SK-N-SH (cell line): ENCODE measurements around the gene IPO8. TPM values are rescaled to one million over a fixed set of nuclear protein-coding genes. Genes with fewer than 3 reads are reported as not detected.

Experiments
- CTCF ChIA-PET: fragments of 300-600, 350-600 bp; formaldehyde crosslinking; extraction: SDS; loops from one replicate; lab custom pipeline; 2021; lab: Yijun Ruan, JAX
- POLR2A ChIA-PET: fragments of 350-600 bp; sonication (Branson Sonifier 250); formaldehyde crosslinking; extraction: SDS; loops from one replicate; lab custom pipeline; 2020; ENCODE audit warnings: antibody characterized with exemption, inconsistent platforms; lab: Yijun Ruan, JAX
- DNase-seq: peaks from one replicate; pipeline ENCODE4 v3.0.0; 2012
- H2AFZ ChIP-seq: fragments of 200-600 bp; sonication (generic); 2 replicates; pipeline ENCODE4 v1.8.1; 2016; ENCODE audit warnings: antibody characterized with exemption, mild to moderate bottlenecking, low read depth
- H3F3A ChIP-seq: fragments of 200-600 bp; sonication (generic); replicated peaks from 2 replicates; pipeline ENCODE3; 2016; ENCODE audit warnings: antibody characterized with exemption, mild to moderate bottlenecking; ENCODE audit not compliant: insufficient read depth
- H3K27ac ChIP-seq, 2 experiments: fragments of 200-500 bp in 1 of 2; fragments of 200-600 bp in 1 of 2; sonication (Bioruptor generic) in 1 of 2; sonication (generic), shearing (Covaris generic) in 1 of 2; 2 replicates each; pipeline versions ENCODE4 v1.5.1 to v1.6.1; 2014 to 2016; ENCODE audit warnings: low read depth in 2 of 2, inconsistent platforms in 1 of 2, low read length in 1 of 2, mild to moderate bottlenecking in 1 of 2, mixed read lengths in 1 of 2
- H3K27me3 ChIP-seq: fragments of 200-600 bp; sonication (generic), shearing (Covaris generic); 2 replicates; pipeline ENCODE4 v1.6.1; 2016; ENCODE audit warnings: mixed run types; ENCODE audit not compliant: insufficient read depth
- H3K36me3 ChIP-seq, 2 experiments: fragments of 200-500 bp in 1 of 2; fragments of 200-600 bp in 1 of 2; sonication (Bioruptor generic) in 1 of 2; sonication (generic) in 1 of 2; replicated peaks in 1 of 2; 2 replicates each; pipeline versions ENCODE3 to v1.5.1; 2014 to 2016; ENCODE audit warnings: low read length in 1 of 2, mild to moderate bottlenecking in 1 of 2; ENCODE audit not compliant: insufficient read depth in 2 of 2, control insufficient read depth in 1 of 2
- H3K4me1 ChIP-seq, 2 experiments: fragments of 200-500 bp in 1 of 2; fragments of 200-600 bp in 1 of 2; sonication (Bioruptor generic) in 1 of 2; sonication (generic), shearing (Covaris generic) in 1 of 2; 2 replicates each; pipeline versions ENCODE4 v1.5.1 to v1.6.1; 2014 to 2016; ENCODE audit warnings: low read depth in 1 of 2, low read length in 1 of 2, mixed run types in 1 of 2; ENCODE audit not compliant: insufficient read depth in 2 of 2, control insufficient read depth in 1 of 2
- H3K4me2 ChIP-seq: fragments of 200-600 bp; sonication (generic), shearing (Covaris generic); 2 replicates; pipeline ENCODE4 v1.6.1; 2017; ENCODE audit warnings: mixed run types
- H3K4me3 ChIP-seq, 2 experiments: fragments of 200-500 bp in 1 of 2; fragments of 200-600 bp in 1 of 2; sonication (Bioruptor generic) in 1 of 2; sonication (generic), shearing (Covaris generic) in 1 of 2; 2 replicates each; pipeline versions ENCODE4 v1.5.1 to v1.8.1; 2014 to 2016; ENCODE audit warnings: low read depth in 2 of 2, inconsistent platforms in 1 of 2, low read length in 1 of 2, mild to moderate bottlenecking in 1 of 2, mixed read lengths in 1 of 2, moderate library complexity in 1 of 2
- H3K79me2 ChIP-seq: fragments of 200-600 bp; sonication (generic); 2 replicates; pipeline ENCODE4 v1.8.1; 2017; ENCODE audit warnings: mild to moderate bottlenecking; ENCODE audit not compliant: insufficient read depth
- H3K9ac ChIP-seq: fragments of 200-600 bp; sonication (generic); 2 replicates; pipeline ENCODE4 v1.6.1; 2017; ENCODE audit warnings: mixed run types
- H3K9me2 ChIP-seq: fragments of 200-600 bp; sonication (generic); 2 replicates; pipeline ENCODE4 v1.6.1; 2017; ENCODE audit warnings: mixed run types
- H3K9me3 ChIP-seq: fragments of 200-600 bp; sonication (generic); 2 replicates; pipeline ENCODE4 v1.6.1; 2017; ENCODE audit warnings: mixed run types, mild to moderate bottlenecking, moderate library complexity
- H4K20me1 ChIP-seq: fragments of 200-600 bp; sonication (generic); 2 replicates; pipeline ENCODE4 v1.6.1; 2017; ENCODE audit warnings: mild to moderate bottlenecking, mixed run types; ENCODE audit not compliant: insufficient read depth
- EP300 ChIP-seq, 2 experiments: IDR thresholded peaks; 2 replicates each; pipeline versions ENCODE4 v1.4.0 to v1.6.1; 2012; ENCODE audit warnings: borderline replicate concordance in 1 of 2, low read depth in 1 of 2, low read length in 1 of 2
- EZH2phosphoT487 ChIP-seq: fragments of 200-600 bp; sonication (generic); IDR thresholded peaks from 2 replicates; pipeline ENCODE4 v1.6.1; 2017; ENCODE audit warnings: low read depth, mixed run types, mild to moderate bottlenecking, antibody characterized with exemption, moderate library complexity, borderline replicate concordance
- FOSL2 ChIP-seq: IDR thresholded peaks from 2 replicates; pipeline ENCODE4 v1.4.0; 2012; ENCODE audit warnings: low read depth, mild to moderate bottlenecking, moderate library complexity, borderline replicate concordance
- FOXM1 ChIP-seq: IDR thresholded peaks from 2 replicates; pipeline ENCODE4 v1.4.0; 2012; ENCODE audit warnings: low read depth, mild to moderate bottlenecking
- GABPA ChIP-seq: IDR thresholded peaks from 2 replicates; pipeline ENCODE4 v1.4.0; 2012; ENCODE audit warnings: low read depth, mild to moderate bottlenecking
- GATA2 ChIP-seq: sonication (generic); formaldehyde crosslinking; IDR thresholded peaks from 2 replicates; pipeline ENCODE4 v1.5.0; 2020; ENCODE audit warnings: mild to moderate bottlenecking, missing genetic modification reagents
- JUND ChIP-seq: IDR thresholded peaks from 2 replicates; pipeline ENCODE4 v1.4.0; 2012
- MEF2A ChIP-seq: IDR thresholded peaks from 2 replicates; pipeline ENCODE4 v1.4.0; 2012; ENCODE audit warnings: low read depth, borderline replicate concordance
- MXI1 ChIP-seq: IDR thresholded peaks from 2 replicates; pipeline ENCODE4 v1.6.1; 2012; ENCODE audit warnings: mild to moderate bottlenecking, low read depth, low read length, improper control_type of control experiment
- NFIC ChIP-seq: IDR thresholded peaks from 2 replicates; pipeline ENCODE4 v1.4.0; 2012; ENCODE audit warnings: borderline replicate concordance
- PBX3 ChIP-seq: IDR thresholded peaks from 2 replicates; pipeline ENCODE4; 2012
- RAD21 ChIP-seq: IDR thresholded peaks from 2 replicates; pipeline ENCODE4 v1.6.1; 2012; ENCODE audit warnings: mild to moderate bottlenecking, low read length
- RFX5 ChIP-seq: IDR thresholded peaks from 2 replicates; pipeline ENCODE4 v1.6.1; 2012; ENCODE audit warnings: mild to moderate bottlenecking, improper control_type of control experiment, low read length
- SMC3 ChIP-seq: IDR thresholded peaks from 2 replicates; pipeline ENCODE4 v1.6.1; 2012; ENCODE audit warnings: low read depth, low read length, improper control_type of control experiment
- TEAD4 ChIP-seq: IDR thresholded peaks from 2 replicates; pipeline ENCODE4 v1.4.0; 2012; ENCODE audit warnings: mild to moderate bottlenecking, borderline replicate concordance; ENCODE audit not compliant: insufficient read depth
- USF1 ChIP-seq: IDR thresholded peaks from 2 replicates; pipeline ENCODE4 v1.4.0; 2012; ENCODE audit warnings: low read depth, borderline replicate concordance
- USF2 ChIP-seq: fragments of 150-350 bp; IDR thresholded peaks from 2 replicates; pipeline ENCODE4 v1.6.1; 2017; ENCODE audit warnings: antibody characterized with exemption, low read length, low read depth, borderline replicate concordance
- WGBS: methylation state at CpG from one replicate; pipeline ENCODE4 v1.1.6; 2017; ENCODE audit warnings: low lambda C conversion rate; 5-methylcytosine and 5-hydroxymethylcytosine counted together
- polyA plus RNA-seq, 3 experiments: library from polyadenylated mRNA; depleted of rRNA; stranded (reverse); fragments of >200 nt; gene quantifications; 2 replicates each; pipeline ENCODE4 v1.2.3, GENCODE V29; 2012

The IPO8 gene
- polyA plus RNA-seq, 1 of the 3 experiments (the other 2 are of a cell fraction) = 5.8 TPM

- no peak for TF ChIP-seq PBX3
Observed at GRCh38 chr12:30661210-30661609, 34.5 kb downstream of the IPO8 start (continued).

- Histone ChIP-seq H3K27ac (no peak overlapping the region), H3K9ac (no peak overlapping the region), H4K20me1 (no peaks in the 10 kb centered on the region), H2AFZ (no peak overlapping the region), H3K9me2 (no peaks in the 10 kb centered on the region), H3K4me1 (no peaks in the 10 kb centered on the region), H3K4me3 (no peak overlapping the region), H3K36me3 (peaks cover 42 to 46% of the 10 kb centered on the region in 2 experiments), H3K9me3 (no peaks in the 10 kb centered on the region), H3K4me2 (no peak overlapping the region), H3K27me3 (no peaks in the 10 kb centered on the region), H3F3A (no peaks in the 10 kb centered on the region), H3K79me2 (no peaks in the 10 kb centered on the region)
- ChIA-PET CTCF (no interaction called here), POLR2A (no interaction called here)
- no peak for DNase-seq
- WGBS = 100% methylated on average over 1 of the region's 1 CpG
- TF ChIP-seq TEAD4 = no peak
- TF ChIP-seq USF2 = no peak
- TF ChIP-seq MEF2A = no peak
- no peak for TF ChIP-seq NFIC
- no peak for TF ChIP-seq RAD21
- no peak for TF ChIP-seq USF1
- no peak for TF ChIP-seq FOSL2
- TF ChIP-seq SMC3 = no peak
Observed at GRCh38 chr12:30652034-30652696, 43.5 kb downstream of the IPO8 start.

- Histone ChIP-seq H3K27ac (no peak overlapping the region), H3K36me3 (peaks cover 30 to 36% of the 10 kb centered on the region in 2 experiments), H3K79me2 (no peaks in the 10 kb centered on the region; the same call in 1 of the 2 replicates), H3K9ac (no peak overlapping the region), H3K4me3 (no peak overlapping the region), H3F3A (no peaks in the 10 kb centered on the region), H4K20me1 (no peaks in the 10 kb centered on the region), H3K9me2 (no peaks in the 10 kb centered on the region), H3K4me1 (no peaks in the 10 kb centered on the region), H3K27me3 (no peaks in the 10 kb centered on the region), H3K4me2 (no peak overlapping the region), H2AFZ (no peak overlapping the region), H3K9me3 (no peaks in the 10 kb centered on the region)
- 97% methylated on average over 4 of the region's 4 CpGs for WGBS
- no peak for TF ChIP-seq GATA2 (CRISPR knock-in tag)
- TF ChIP-seq EZH2phosphoT487 = no peak
- TF ChIP-seq USF1 = no peak
- TF ChIP-seq EP300 (IDR thresholded peaks at IDR 0.05; ENCODE audit: borderline replicate concordance in 1 of 2, low read depth in 1 of 2, low read length in 1 of 2) = no peak
- no peak for TF ChIP-seq TEAD4
- no peak for TF ChIP-seq MXI1
- no peak for TF ChIP-seq JUND
- no peak for TF ChIP-seq GABPA
- TF ChIP-seq FOXM1 = no peak
- TF ChIP-seq MEF2A = no peak
- TF ChIP-seq NFIC = no peak
- TF ChIP-seq PBX3 = no peak
- no peak for TF ChIP-seq RFX5
- ChIA-PET POLR2A (no interaction called here), CTCF (no interaction called here)
- no peak for DNase-seq
Observed at GRCh38 chr12:30646821-30647220, 48.8 kb downstream of the IPO8 start.
